ENCODE measurements around the gene VKORC1.
"Not testable (repeated sequence)": the region's sequence is repeated elsewhere in the genome, so short reads cannot be mapped to it uniquely, and the experiment has no call there.

VKORC1 gene

GRCh38 chr16:31110106-31111034 is 15.8 kb upstream of the VKORC1 start:
- no peaks in the 10 kb centered on the region for H3K9me3 ChIP-seq (ENCODE audit: insufficient read depth, low read depth, low read length)
- no peak overlapping the region for H3K27ac ChIP-seq (ENCODE audit: low read length)
- H3K36me3 ChIP-seq (ENCODE audit: insufficient read depth, low read depth, low read length), result peaks cover 36% of the 10 kb centered on the region
- H3K9ac ChIP-seq (ENCODE audit: low read depth, low read length), result no peak overlapping the region
- no peaks in the 10 kb centered on the region for H3K4me1 ChIP-seq (ENCODE audit: insufficient read depth, low read length)
- H3K4me3 ChIP-seq (ENCODE audit: low read length), result no peak overlapping the region
- no peaks in the 10 kb centered on the region for H3K27me3 ChIP-seq (ENCODE audit: insufficient read depth, low read length)

GRCh38 chr16:31109622-31110021 is 15.0 kb upstream of the VKORC1 start:
- no peak overlapping the region for H3K9ac ChIP-seq (ENCODE audit: low read depth, low read length)
- no peak overlapping the region for H3K27ac ChIP-seq (ENCODE audit: low read length)

GRCh38 chr16:31108794-31109558 is 14.4 kb upstream of the VKORC1 start:
- peaks cover 36% of the 10 kb centered on the region for H3K36me3 ChIP-seq (ENCODE audit: insufficient read depth, low read depth, low read length)
- no peak overlapping the region for H3K27ac ChIP-seq (ENCODE audit: low read length)
- peak overlapping the region; percentile 72 for H3K9ac ChIP-seq (ENCODE audit: low read depth, low read length)
- H3K27me3 ChIP-seq (ENCODE audit: insufficient read depth, low read length), result no peaks in the 10 kb centered on the region
- H3K4me3 ChIP-seq (ENCODE audit: low read length), result peak overlapping the region; percentile 78
- no peaks in the 10 kb centered on the region for H3K9me3 ChIP-seq (ENCODE audit: insufficient read depth, low read depth, low read length)
- H3K4me1 ChIP-seq (ENCODE audit: insufficient read depth, low read length), result no peaks in the 10 kb centered on the region

More at GRCh38 chr16:31109622-31110021, 15.0 kb upstream of the VKORC1 start:
- Histone ChIP-seq H3K9me3 (ENCODE audit: insufficient read depth, low read depth, low read length) (no peaks in the 10 kb centered on the region), H3K27me3 (ENCODE audit: insufficient read depth, low read length) (no peaks in the 10 kb centered on the region), H3K4me1 (ENCODE audit: insufficient read depth, low read length) (no peaks in the 10 kb centered on the region), H3K36me3 (ENCODE audit: insufficient read depth, low read depth, low read length) (peaks cover 36% of the 10 kb centered on the region), H3K4me3 (ENCODE audit: low read length) (peak overlapping the region; percentile 78; the same call in 1 of the 2 replicates)

- Histone ChIP-seq H3K4me1 (ENCODE audit: insufficient read depth, low read length) (no peaks in the 10 kb centered on the region), H3K4me3 (ENCODE audit: low read length) (peak within 1 kb of the TSS; percentile 78), H3K9ac (ENCODE audit: low read depth, low read length) (peak within 1 kb of the TSS; percentile 72), H3K27ac (ENCODE audit: low read length) (no peak within 1 kb of the TSS), H3K9me3 (ENCODE audit: insufficient read depth, low read depth, low read length) (no peaks in the 10 kb centered on the region), H3K36me3 (ENCODE audit: insufficient read depth, low read depth, low read length) (peaks cover 36% of the 10 kb centered on the region), H3K27me3 (ENCODE audit: insufficient read depth, low read length) (no peaks in the 10 kb centered on the region)
Observed at GRCh38 chr16:31108035-31108793, 13.6 kb upstream of the VKORC1 start, which contains the start of gene BCKDK. Gene BCKDK (plus strand): TSS chr16:31108386. CDS start chr16:31109224, 838 bp downstream.

- Histone ChIP-seq H3K9ac (ENCODE audit: low read depth, low read length) (no peak overlapping the region), H3K27me3 (ENCODE audit: insufficient read depth, low read length) (no peaks in the 10 kb centered on the region), H3K36me3 (ENCODE audit: insufficient read depth, low read depth, low read length) (peaks cover 29% of the 10 kb centered on the region), H3K4me1 (ENCODE audit: insufficient read depth, low read length) (no peaks in the 10 kb centered on the region), H3K4me3 (ENCODE audit: low read length) (peak overlapping the region; percentile 78; the same call in 1 of the 2 replicates), H3K27ac (ENCODE audit: low read length) (no peak overlapping the region), H3K9me3 (ENCODE audit: insufficient read depth, low read depth, low read length) (no peaks in the 10 kb centered on the region)
Observed at GRCh38 chr16:31107465-31107867, 12.9 kb upstream of the VKORC1 start.

GRCh38 chr16:31106509-31107464 is 12.2 kb upstream of the VKORC1 start:
- Histone ChIP-seq H3K27ac (ENCODE audit: low read length) (no peak overlapping the region), H3K36me3 (ENCODE audit: insufficient read depth, low read depth, low read length) (peaks cover 22% of the 10 kb centered on the region), H3K9me3 (ENCODE audit: insufficient read depth, low read depth, low read length) (no peaks in the 10 kb centered on the region), H3K27me3 (ENCODE audit: insufficient read depth, low read length) (no peaks in the 10 kb centered on the region), H3K4me3 (ENCODE audit: low read length) (no peak overlapping the region), H3K4me1 (ENCODE audit: insufficient read depth, low read length) (no peaks in the 10 kb centered on the region), H3K9ac (ENCODE audit: low read depth, low read length) (no peak overlapping the region)

- no peaks in the 10 kb centered on the region for H3K4me1 ChIP-seq (ENCODE audit: insufficient read depth, low read length)
- no peak overlapping the region for H3K9ac ChIP-seq (ENCODE audit: low read depth, low read length)
- peaks cover 13% of the 10 kb centered on the region for H3K36me3 ChIP-seq (ENCODE audit: insufficient read depth, low read depth, low read length)
- H3K27me3 ChIP-seq (ENCODE audit: insufficient read depth, low read length), result no peaks in the 10 kb centered on the region
- H3K4me3 ChIP-seq (ENCODE audit: low read length), result no peak overlapping the region
- no peak overlapping the region for H3K27ac ChIP-seq (ENCODE audit: low read length)
- H3K9me3 ChIP-seq (ENCODE audit: insufficient read depth, low read depth, low read length), result no peaks in the 10 kb centered on the region
Observed at GRCh38 chr16:31105677-31106213, 11.1 kb upstream of the VKORC1 start.

- not testable (repeated sequence) for H3K4me3 ChIP-seq (ENCODE audit: low read length); H3K27me3 ChIP-seq (ENCODE audit: insufficient read depth, low read length); H3K9ac ChIP-seq (ENCODE audit: low read depth, low read length); H3K36me3 ChIP-seq (ENCODE audit: insufficient read depth, low read depth, low read length); H3K4me1 ChIP-seq (ENCODE audit: insufficient read depth, low read length); H3K9me3 ChIP-seq (ENCODE audit: insufficient read depth, low read depth, low read length); H3K27ac ChIP-seq (ENCODE audit: low read length)
Observed at GRCh38 chr16:31100876-31101641, 6.5 kb upstream of the VKORC1 start.

GRCh38 chr16:31099860-31100638 is 5.5 kb upstream of the VKORC1 start:
- H3K36me3 ChIP-seq (ENCODE audit: insufficient read depth, low read depth, low read length), result no peaks in the 10 kb centered on the region
- no peak overlapping the region for H3K9ac ChIP-seq (ENCODE audit: low read depth, low read length)
- no peak overlapping the region for H3K4me3 ChIP-seq (ENCODE audit: low read length)
- no peaks in the 10 kb centered on the region for H3K27me3 ChIP-seq (ENCODE audit: insufficient read depth, low read length)
- no peaks in the 10 kb centered on the region for H3K4me1 ChIP-seq (ENCODE audit: insufficient read depth, low read length)
- no peaks in the 10 kb centered on the region for H3K9me3 ChIP-seq (ENCODE audit: insufficient read depth, low read depth, low read length)
- no peak overlapping the region for H3K27ac ChIP-seq (ENCODE audit: low read length)

Data from iPS-20b (cell line).